Smooth muscle cell (in vitro differentiated cells): ENCODE data around the gene PLCB2. TPM values are rescaled to one million over a fixed set of nuclear protein-coding genes. Genes with fewer than 3 reads are reported as not detected.

Experiments used
- DNase-seq: peaks from one replicate; lab custom pipeline; 2025; ENCODE audit not compliant: unreplicated experiment; lab: John Stamatoyannopoulos, UW
- H2AFZ ChIP-seq: fragments of 200-600 bp; sonication (generic); 2 replicates; pipeline ENCODE4 v1.6.0; 2016; ENCODE audit warnings: antibody characterized with exemption, low read depth, mild to moderate bottlenecking
- H3F3A ChIP-seq: fragments of 200-600 bp; sonication (generic); 2 replicates; pipeline ENCODE4 v1.6.0; 2017; ENCODE audit warnings: antibody characterized with exemption, low read depth
- H3K27ac ChIP-seq: fragments of 200-600 bp; sonication (generic); 2 replicates; pipeline ENCODE4 v1.5.1; 2016; ENCODE audit warnings: low read depth, mild to moderate bottlenecking
- H3K27me3 ChIP-seq: fragments of 200-600 bp; sonication (generic); 2 replicates; pipeline ENCODE4 v1.6.1; 2016; ENCODE audit warnings: low read depth, mild to moderate bottlenecking
- H3K36me3 ChIP-seq: fragments of 200-600 bp; sonication (generic); 2 replicates; pipeline ENCODE4 v1.5.1; 2016; ENCODE audit warnings: low read depth
- H3K4me1 ChIP-seq: fragments of 200-600 bp; sonication (generic); 2 replicates; pipeline ENCODE4 v1.5.1; 2016; ENCODE audit warnings: low read depth
- H3K4me2 ChIP-seq: fragments of 200-600 bp; sonication (generic); 2 replicates; pipeline ENCODE4 v1.6.0; 2016; ENCODE audit warnings: mild to moderate bottlenecking
- H3K4me3 ChIP-seq: fragments of 200-600 bp; sonication (generic); 2 replicates; pipeline ENCODE4 v1.5.1; 2016; ENCODE audit warnings: mild to moderate bottlenecking
- H3K79me2 ChIP-seq: fragments of 200-600 bp; sonication (generic); 2 replicates; pipeline ENCODE4 v1.6.0; 2016; ENCODE audit warnings: low read depth, mild to moderate bottlenecking
- H3K9ac ChIP-seq: fragments of 200-600 bp; sonication (generic); 2 replicates; pipeline ENCODE4 v1.6.0; 2016; ENCODE audit warnings: low read depth
- H3K9me3 ChIP-seq: fragments of 200-600 bp; sonication (generic); replicated peaks from 2 replicates; pipeline ENCODE4 v1.5.1; 2016; ENCODE audit warnings: low read depth
- H4K20me1 ChIP-seq: fragments of 200-600 bp; sonication (generic); 2 replicates; pipeline ENCODE4 v1.6.0; 2016; ENCODE audit warnings: low read depth
- WGBS: methylation state at CpG from one replicate; pipeline ENCODE4 v1.1.7; 2016; ENCODE audit warnings: low lambda C conversion rate; 5-methylcytosine and 5-hydroxymethylcytosine counted together
- polyA plus RNA-seq: library from polyadenylated mRNA; unstranded; fragments of >200 nt; fragmentation: Nextera tagmentation; extraction: Ambion mirVana; gene quantifications from 2 replicates; pipeline ENCODE4 v1.2.1, GENCODE V29; 2016
- total RNA-seq: library from RNA; depleted of rRNA; stranded (reverse); fragments of >200 nt; gene quantifications from 2 replicates; pipeline ENCODE4 v1.2.3, GENCODE V29; 2014
- TF ChIP-seq, protein P1 (sequence below): fragments of 200-600 bp; sonication (generic); IDR thresholded peaks from 2 replicates; pipeline ENCODE4 v1.5.1; 2017; ENCODE audit warnings: borderline replicate concordance, mild to moderate bottlenecking, antibody characterized with exemption; ENCODE audit not compliant: insufficient read depth, poor library complexity, severe bottlenecking

Gene PLCB2
- total and polyA plus RNA-seq, 2 experiments from 2014 or later = 1.5 TPM; not detected in 1

DNA sequence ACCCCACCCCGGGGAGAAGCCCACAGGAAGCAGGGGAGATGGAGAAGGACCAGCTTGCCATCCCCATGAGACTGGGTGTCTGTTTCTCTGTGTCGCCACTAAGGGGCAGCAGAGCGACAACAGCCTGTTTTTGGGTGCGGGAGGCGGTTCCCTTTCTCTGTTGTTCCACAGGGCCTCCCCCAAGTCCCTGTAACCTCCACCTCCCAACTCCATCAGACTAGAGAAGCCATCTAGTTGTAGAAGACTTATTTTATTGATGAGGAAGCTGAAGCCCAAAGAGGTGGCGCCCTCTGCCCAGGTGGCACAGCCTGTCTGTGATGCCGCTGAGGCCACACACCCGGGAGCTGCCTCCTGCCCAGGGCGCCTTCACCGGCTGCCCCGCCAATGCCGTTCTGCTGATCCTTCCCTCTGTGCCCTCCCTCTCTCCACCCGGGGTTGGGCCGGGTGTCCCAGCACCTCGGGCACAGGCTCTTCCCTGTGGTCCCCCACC is 36.9 kb upstream of the PLCB2 start:
- no peak overlapping the region for H3K4me3 ChIP-seq
- H3K27ac ChIP-seq = peak overlapping the region; percentile 98
- DNase-seq = peak; percentile 16
- TF ChIP-seq, protein P1, sequence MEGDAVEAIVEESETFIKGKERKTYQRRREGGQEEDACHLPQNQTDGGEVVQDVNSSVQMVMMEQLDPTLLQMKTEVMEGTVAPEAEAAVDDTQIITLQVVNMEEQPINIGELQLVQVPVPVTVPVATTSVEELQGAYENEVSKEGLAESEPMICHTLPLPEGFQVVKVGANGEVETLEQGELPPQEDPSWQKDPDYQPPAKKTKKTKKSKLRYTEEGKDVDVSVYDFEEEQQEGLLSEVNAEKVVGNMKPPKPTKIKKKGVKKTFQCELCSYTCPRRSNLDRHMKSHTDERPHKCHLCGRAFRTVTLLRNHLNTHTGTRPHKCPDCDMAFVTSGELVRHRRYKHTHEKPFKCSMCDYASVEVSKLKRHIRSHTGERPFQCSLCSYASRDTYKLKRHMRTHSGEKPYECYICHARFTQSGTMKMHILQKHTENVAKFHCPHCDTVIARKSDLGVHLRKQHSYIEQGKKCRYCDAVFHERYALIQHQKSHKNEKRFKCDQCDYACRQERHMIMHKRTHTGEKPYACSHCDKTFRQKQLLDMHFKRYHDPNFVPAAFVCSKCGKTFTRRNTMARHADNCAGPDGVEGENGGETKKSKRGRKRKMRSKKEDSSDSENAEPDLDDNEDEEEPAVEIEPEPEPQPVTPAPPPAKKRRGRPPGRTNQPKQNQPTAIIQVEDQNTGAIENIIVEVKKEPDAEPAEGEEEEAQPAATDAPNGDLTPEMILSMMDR = peak; percentile 56
- peaks cover 26% of the 10 kb centered on the region for H3F3A ChIP-seq
- H2AFZ ChIP-seq = no peak overlapping the region
- H4K20me1 ChIP-seq = no peaks in the 10 kb centered on the region
- no peak overlapping the region for H3K9ac ChIP-seq
- 63% methylated on average over 15 of the region's 15 CpGs for WGBS
- no peaks in the 10 kb centered on the region for H3K79me2 ChIP-seq
- no peaks in the 10 kb centered on the region for H3K36me3 ChIP-seq
- H3K27me3 ChIP-seq = no peaks in the 10 kb centered on the region
- no peaks in the 10 kb centered on the region for H3K9me3 ChIP-seq
- peaks cover 26% of the 10 kb centered on the region for H3K4me1 ChIP-seq
- no peak overlapping the region for H3K4me2 ChIP-seq

DNA sequence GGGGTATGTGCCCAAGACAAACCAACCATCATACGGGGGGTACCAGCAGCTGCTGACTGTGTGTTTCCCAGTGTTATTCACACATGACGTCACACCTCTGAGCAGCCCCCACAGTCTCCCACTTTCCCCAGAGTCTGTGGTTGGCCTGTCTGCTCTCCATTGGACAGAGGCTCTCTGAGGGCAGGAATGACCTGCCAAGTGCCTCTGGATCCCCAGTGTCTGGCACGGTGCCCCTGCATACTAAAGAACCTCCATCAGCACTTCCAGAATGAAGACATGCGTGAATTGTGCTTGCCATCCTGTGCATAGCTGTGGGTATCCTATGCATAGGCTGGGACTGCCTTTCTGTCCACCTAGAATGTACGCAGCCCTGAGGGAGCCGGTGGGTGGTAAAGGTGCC is 36.5 kb upstream of the PLCB2 start:
- H3K4me3 ChIP-seq = no peak overlapping the region
- no peak overlapping the region for H2AFZ ChIP-seq
- H3K4me2 ChIP-seq = no peak overlapping the region
- no peaks in the 10 kb centered on the region for H3K79me2 ChIP-seq
- no peaks in the 10 kb centered on the region for H4K20me1 ChIP-seq
- H3K27ac ChIP-seq = peak overlapping the region; percentile 98
- H3F3A ChIP-seq = peaks cover 26% of the 10 kb centered on the region
- H3K9me3 ChIP-seq = no peaks in the 10 kb centered on the region
- peak overlapping the region; percentile 86 for H3K9ac ChIP-seq
- H3K36me3 ChIP-seq = no peaks in the 10 kb centered on the region
- H3K4me1 ChIP-seq = peaks cover 31% of the 10 kb centered on the region
- TF ChIP-seq, protein P1 = no peak
- no peaks in the 10 kb centered on the region for H3K27me3 ChIP-seq
- DNase-seq = no peak
- 47% methylated on average over 6 of the region's 6 CpGs for WGBS

DNA sequence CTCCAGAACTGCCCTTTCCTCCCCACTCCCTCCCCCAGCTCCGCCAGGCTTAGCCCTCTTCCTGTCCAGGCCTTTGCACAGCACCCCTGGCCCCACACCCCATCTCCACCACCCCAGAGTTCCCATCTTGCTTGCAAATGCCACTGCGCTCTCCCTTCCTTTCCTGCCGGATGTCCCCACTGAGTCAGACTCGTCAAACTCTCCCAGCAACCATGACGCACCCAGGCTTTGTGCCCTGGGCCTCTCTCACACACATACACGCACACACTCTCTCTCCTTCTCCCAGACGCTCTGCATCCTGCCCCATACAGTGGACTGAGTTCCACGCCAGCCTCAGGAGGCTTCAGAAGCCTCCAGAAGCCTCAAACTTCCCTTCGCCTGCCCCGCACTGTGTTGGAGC is 35.8 kb upstream of the PLCB2 start:
- peaks cover 26% of the 10 kb centered on the region for H3F3A ChIP-seq
- H3K27ac ChIP-seq = peak overlapping the region; percentile 98
- H2AFZ ChIP-seq = no peak overlapping the region
- H3K4me2 ChIP-seq = peak overlapping the region; percentile 63
- peak; percentile 46 for DNase-seq
- peaks cover 32% of the 10 kb centered on the region for H3K4me1 ChIP-seq
- no peaks in the 10 kb centered on the region for H3K27me3 ChIP-seq
- H3K9ac ChIP-seq = peak overlapping the region; percentile 86
- H3K79me2 ChIP-seq = no peaks in the 10 kb centered on the region
- 21% methylated on average over 10 of the region's 10 CpGs for WGBS
- TF ChIP-seq, protein P1 = no peak
- H3K36me3 ChIP-seq = no peaks in the 10 kb centered on the region
- H3K4me3 ChIP-seq = no peak overlapping the region
- no peaks in the 10 kb centered on the region for H4K20me1 ChIP-seq
- no peaks in the 10 kb centered on the region for H3K9me3 ChIP-seq
